DLD1 (cell line): ENCODE measurements around the gene KCTD6.

Experiments used
- in situ Hi-C: cut with HindIII; loops from 2 replicates; pipeline ENCODE4 v1.10.0; 2017; ENCODE audit warnings: low sequenced_read_pairs

KCTD6 gene

GRCh38 chr3:58539626-58540025, 47.7 kb downstream of the KCTD6 start:
- in situ Hi-C loops: loop anchor here (25.0 kb wide), 1 partner anchor 98 kb away; no protein-coding TSS in a partner anchor

GRCh38 chr3:58540176-58540858, 48.4 kb downstream of the KCTD6 start:
- in situ Hi-C loops: loop anchor here (25.0 kb wide), 1 partner anchor 97 kb away; no protein-coding TSS in a partner anchor

GRCh38 chr3:58544541-58544940, 52.6 kb downstream of the KCTD6 start:
- in situ Hi-C loops: loop anchor here (25.0 kb wide), 1 partner anchor 93 kb away; no protein-coding TSS in a partner anchor

GRCh38 chr3:58551636-58552180, 59.8 kb downstream of the KCTD6 start:
- in situ Hi-C loops: no loop called here
